ENCODE measurements around the gene MARCOL.

Gene MARCOL

DNA sequence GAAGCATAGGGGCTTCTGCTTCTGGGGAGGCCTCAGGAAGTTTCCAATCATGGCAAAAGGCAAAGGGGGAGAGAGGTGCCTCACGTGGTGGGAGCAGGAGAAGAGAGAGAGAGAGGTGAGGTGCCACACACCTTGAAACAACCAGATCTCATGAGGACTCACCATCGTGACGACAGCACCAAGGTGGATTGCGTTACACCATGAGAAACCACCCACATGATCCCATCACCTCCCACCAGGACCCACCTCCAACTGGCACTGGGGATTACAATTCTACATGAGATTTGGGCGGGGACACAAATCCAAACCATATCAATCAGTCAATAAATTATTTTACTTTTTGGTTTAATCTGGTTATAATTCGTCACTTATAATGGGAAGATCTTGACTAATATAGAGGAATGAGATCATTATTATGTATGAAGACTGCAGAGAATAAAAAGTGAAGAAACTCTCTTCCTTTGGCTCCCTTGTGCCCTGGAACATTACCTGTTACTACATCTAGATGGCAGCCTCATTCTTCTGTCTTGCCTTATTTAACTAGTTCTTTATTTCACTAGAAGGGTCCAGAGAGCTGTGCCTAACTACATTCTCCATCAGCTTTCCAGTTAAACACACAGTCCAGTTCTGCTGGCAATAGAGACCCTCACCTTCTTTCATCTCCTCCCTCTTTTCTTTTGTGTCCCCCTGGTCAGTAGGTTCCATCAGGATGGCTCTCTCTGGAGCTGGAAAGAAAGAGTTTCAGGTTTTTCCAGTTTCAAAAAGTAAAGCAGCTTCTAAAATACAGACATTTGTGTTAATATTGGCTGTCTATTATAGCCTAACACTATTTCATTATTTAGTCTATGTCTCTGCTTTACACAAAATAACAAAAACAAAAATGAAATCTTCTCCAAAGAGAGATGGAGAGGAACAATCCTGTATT, 52.2 kb downstream of the MARCOL start:
- TF ChIP-seq, protein P1, sequence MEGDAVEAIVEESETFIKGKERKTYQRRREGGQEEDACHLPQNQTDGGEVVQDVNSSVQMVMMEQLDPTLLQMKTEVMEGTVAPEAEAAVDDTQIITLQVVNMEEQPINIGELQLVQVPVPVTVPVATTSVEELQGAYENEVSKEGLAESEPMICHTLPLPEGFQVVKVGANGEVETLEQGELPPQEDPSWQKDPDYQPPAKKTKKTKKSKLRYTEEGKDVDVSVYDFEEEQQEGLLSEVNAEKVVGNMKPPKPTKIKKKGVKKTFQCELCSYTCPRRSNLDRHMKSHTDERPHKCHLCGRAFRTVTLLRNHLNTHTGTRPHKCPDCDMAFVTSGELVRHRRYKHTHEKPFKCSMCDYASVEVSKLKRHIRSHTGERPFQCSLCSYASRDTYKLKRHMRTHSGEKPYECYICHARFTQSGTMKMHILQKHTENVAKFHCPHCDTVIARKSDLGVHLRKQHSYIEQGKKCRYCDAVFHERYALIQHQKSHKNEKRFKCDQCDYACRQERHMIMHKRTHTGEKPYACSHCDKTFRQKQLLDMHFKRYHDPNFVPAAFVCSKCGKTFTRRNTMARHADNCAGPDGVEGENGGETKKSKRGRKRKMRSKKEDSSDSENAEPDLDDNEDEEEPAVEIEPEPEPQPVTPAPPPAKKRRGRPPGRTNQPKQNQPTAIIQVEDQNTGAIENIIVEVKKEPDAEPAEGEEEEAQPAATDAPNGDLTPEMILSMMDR (IDR thresholded peaks at IDR 0.05; ENCODE audit: control insufficient read depth, insufficient read depth, low read depth, low read length, missing control alignments) = peak; percentile 49
- H3K4me3 ChIP-seq (ENCODE audit: control insufficient read depth, low read depth, low read length) = no peak overlapping the region
- DNase-seq (ENCODE audit: low read depth) = no peak
